22Rv1 (cell line): ENCODE data around the gene ERRFI1.

ENCODE experiments used
- ZFX ChIP-seq: fragments of 450-650 bp; IDR thresholded peaks from 2 replicates; pipeline ENCODE4 v1.6.1; 2017; ENCODE audit warnings: antibody characterized with exemption, borderline replicate concordance
- TF ChIP-seq, protein P1 (sequence below): fragments of 450-650 bp; IDR thresholded peaks from 2 replicates; pipeline ENCODE4 v1.5.1; 2017; ENCODE audit warnings: mild to moderate bottlenecking

DNA sequence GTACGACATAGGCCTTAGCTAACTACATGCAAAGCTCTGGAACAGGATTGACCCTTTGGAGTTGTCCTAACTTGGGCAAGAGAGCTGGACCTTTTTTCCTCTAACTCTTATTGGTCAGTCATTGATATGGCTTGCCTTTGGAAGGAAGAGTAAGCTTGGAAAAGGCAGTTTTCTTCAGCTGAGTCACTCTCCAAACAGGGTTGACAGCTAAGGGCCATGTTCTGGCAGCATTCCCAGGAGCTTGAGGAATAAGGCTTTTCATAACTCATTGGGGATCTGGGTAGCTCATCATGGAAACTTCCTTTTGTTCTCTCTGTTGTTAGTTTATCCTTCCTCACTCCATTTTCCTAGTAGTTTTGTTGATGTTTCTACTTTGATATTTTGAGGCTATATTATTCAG, 14.5 kb upstream of the ERRFI1 start:
- TF ChIP-seq, protein P1, sequence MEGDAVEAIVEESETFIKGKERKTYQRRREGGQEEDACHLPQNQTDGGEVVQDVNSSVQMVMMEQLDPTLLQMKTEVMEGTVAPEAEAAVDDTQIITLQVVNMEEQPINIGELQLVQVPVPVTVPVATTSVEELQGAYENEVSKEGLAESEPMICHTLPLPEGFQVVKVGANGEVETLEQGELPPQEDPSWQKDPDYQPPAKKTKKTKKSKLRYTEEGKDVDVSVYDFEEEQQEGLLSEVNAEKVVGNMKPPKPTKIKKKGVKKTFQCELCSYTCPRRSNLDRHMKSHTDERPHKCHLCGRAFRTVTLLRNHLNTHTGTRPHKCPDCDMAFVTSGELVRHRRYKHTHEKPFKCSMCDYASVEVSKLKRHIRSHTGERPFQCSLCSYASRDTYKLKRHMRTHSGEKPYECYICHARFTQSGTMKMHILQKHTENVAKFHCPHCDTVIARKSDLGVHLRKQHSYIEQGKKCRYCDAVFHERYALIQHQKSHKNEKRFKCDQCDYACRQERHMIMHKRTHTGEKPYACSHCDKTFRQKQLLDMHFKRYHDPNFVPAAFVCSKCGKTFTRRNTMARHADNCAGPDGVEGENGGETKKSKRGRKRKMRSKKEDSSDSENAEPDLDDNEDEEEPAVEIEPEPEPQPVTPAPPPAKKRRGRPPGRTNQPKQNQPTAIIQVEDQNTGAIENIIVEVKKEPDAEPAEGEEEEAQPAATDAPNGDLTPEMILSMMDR: no peak
- no peak for TF ChIP-seq ZFX
